HG02885 (cell line): ENCODE results near the gene TMEM234.

Experiments used
- ATAC-seq: cut with Tn5 transposase; IDR thresholded peaks from one replicate; pipeline ENCODE4 v1.9.1; 2021; ENCODE audit warnings: mild to moderate bottlenecking; ENCODE audit not compliant: unreplicated experiment, poor library complexity

TMEM234 gene

DNA sequence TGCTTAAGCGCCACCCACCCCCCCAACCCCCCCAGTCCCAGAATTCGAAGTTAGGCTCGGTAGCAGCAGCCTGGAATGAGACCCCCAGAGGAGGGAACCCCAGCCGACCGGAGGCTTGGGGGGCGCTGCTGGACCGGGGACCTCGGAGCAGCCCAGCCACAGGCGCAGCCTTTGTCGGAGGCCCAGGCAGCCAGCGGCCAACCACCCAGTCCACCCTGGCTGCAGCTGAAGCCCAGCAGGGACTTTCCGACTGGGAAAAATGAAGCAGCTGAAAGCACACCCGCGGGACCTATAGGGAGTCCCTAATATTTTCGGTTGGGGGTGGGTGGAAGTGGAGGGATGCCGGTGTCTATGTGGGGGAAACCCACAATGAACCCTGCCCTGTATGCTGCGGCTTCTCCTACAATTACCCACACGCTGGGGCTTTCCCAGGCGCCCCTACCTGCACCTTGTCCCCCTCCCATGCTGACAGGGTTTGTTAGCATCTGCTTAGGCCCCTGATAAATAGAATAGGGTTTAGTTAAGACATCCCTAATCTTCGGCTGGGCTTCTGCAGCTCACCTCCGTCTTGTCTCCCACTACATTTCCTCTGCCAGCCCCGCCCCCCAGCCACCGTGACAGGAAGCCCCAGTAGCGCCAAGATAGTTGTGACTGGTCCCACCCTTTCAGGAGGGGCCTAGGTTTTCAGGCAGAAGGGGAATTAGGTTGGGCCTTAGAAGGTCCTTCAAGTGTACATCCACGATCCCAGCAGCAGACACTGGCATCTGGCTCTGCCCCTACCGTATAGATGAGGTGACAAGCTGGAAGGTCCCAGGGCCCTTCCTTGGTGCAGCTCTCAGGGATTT lies 20.9 kb downstream of the TMEM234 start:
- ATAC-seq = no peak

DNA sequence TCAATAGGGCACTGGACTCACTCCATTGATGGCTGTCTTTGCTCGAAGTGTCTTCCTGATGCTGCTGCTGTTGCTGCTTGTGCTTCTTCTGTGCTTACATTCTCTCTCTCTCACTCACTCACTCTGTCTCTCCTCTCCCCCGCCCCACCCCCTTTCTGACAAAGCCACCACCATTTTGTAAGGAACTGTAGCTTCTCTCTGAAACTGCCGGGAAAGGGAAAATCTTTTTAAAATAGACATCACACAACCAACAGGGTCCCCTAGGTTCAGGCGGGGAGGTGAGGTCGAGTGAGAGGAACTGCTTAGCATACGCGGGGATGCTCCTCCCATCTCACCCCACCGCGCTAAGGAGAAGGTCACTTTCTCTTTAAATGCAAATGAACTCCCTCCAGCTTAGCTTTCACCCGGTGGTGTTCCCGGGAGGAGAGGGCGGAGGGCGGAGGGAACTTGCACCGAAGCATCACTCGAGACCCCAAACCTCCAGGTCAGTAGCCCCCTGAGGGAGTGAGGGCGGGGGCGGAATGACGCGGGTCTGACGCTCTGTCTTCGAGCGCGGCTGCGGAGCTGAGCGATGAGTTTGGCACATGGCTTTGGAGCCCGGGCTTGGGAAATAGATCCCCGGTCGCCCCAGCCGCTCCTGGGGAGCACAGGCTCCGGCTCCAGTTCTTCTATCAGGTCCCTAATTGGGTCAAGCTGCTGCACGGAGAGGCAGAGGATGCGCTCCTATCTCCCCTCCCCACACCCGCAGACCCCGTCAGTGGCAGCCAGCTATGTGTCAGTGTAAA lies 21.7 kb downstream of the TMEM234 start, which contains the start of gene CCDC28B:
Gene CCDC28B (plus strand): TSS at position 370 of the 785 bp plus-strand sequence. CDS start 1,341 bp downstream, outside the sequence.
- ATAC-seq = no peak

DNA sequence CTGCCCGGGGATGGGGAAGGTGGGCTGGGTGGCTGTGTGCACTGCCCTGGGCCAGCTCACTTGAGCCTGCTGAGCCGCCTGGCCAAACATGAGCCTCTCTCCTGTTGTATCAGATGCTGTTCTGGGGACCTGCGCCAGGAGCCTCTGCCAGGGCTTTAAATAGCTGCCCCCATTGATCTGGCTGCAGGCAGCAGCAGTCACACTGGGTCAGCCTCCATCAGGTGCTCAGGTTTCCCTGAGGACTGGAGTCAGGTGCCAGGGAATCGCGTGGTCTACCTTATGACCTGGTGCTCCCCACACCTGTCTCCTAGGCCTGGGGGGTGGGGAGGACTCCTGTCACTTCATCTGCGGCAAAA lies 22.5 kb downstream of the TMEM234 start:
- no peak for ATAC-seq

DNA sequence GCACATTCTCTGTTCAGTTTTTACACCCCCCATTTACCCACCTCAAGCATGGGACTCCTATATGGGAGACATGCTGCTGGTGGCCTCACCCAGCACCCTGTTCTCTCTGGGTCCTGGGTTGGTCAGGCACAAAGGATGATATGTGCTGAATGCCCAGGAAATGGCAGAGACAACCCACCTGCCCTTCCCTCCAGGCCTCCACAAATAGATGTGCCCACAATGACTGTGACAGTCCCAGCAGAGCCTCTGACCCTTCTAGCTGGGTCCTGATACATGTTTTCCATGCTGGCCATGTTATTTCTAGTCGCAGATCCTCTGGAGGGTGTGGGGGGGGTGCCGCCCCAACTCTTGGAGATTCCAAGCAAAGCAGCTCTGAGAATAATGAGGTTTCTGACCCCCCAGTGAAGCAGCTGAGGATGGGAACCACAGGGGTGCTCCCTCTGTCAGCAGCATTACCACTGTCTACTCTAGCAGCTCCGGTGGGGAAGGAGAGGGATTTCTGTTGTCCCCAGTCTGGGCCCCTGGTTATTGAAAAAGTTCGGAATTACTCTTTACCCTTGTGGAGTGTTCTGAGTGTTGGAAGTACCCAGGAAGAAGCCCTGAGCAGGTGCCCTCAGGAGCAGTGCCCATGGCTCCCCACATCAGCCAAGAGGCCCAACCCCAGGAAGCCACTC lies 23.0 kb downstream of the TMEM234 start:
- no peak for ATAC-seq

DNA sequence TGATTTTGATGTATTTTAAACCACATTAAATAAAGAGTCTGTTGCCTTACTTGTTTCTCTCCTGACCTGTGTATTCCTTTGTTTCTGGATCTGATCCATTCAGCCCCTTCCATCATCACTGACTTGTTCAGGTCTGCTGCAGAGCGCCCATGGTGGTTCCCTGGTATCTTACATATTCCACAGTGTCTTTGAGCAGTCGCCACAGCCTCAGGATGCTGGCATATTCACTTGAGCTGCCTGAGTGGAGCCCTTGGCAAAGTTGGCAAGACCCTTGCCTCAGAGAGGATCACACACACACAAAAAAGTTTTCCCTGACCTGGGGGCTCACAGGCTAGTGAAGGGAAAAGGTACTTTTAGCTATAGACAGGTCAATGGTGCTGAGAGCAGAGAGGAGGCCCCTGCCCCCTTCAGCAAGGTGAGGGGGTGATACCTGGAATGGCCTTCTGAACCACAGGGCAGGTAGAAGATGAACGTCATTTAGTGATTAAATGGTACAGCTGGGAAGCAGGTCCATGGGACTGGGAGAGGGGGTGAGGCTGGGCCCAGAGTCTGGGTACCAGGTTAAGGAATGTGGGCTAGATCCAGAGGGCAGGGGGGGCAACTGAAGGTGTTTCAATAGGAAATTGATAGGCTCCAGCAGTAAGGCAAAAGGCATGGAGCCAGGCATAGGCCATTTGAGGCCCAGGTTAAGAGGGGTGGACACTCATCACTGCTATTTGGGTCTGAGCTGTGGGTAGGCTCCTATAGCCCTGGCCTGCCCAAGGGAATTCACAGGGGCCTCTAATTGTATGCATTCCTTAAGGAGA lies 23.7 kb downstream of the TMEM234 start:
- no peak for ATAC-seq

DNA sequence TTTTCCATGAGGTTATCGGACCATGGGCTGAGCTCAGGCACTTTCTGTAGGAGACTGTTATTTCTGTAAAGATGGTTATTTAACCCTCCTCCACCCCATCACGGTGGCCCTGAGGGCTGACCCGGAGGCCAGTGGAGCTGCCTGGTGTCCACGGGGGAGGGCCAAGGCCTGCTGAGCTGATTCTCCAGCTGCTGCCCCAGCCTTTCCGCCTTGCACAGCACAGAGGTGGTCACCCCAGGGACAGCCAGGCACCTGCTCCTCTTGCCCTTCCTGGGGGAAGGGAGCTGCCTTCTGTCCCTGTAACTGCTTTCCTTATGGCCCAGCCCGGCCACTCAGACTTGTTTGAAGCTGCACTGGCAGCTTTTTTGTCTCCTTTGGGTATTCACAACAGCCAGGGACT lies 24.3 kb downstream of the TMEM234 start:
- ATAC-seq = no peak

DNA sequence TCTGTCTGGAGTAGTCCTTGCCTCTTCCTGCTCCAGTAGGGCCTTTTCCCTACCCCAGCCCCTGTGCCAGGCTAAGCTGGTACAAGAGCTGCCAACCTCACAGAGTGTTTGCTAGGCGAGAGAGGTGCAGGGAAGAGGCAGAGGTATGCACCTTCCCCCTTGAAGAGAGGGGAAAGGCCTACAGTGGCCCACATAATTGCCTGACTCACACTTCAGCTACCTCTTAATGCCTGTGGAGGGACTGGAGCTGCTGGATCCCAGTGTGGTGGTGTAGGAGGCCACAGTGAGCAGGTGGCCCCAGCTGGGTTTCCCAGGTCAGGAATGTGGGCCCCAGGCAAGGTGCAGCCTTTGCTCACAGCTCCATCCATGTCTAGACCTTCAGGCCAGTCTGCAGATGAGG lies 25.1 kb downstream of the TMEM234 start:
- no peak for ATAC-seq

DNA sequence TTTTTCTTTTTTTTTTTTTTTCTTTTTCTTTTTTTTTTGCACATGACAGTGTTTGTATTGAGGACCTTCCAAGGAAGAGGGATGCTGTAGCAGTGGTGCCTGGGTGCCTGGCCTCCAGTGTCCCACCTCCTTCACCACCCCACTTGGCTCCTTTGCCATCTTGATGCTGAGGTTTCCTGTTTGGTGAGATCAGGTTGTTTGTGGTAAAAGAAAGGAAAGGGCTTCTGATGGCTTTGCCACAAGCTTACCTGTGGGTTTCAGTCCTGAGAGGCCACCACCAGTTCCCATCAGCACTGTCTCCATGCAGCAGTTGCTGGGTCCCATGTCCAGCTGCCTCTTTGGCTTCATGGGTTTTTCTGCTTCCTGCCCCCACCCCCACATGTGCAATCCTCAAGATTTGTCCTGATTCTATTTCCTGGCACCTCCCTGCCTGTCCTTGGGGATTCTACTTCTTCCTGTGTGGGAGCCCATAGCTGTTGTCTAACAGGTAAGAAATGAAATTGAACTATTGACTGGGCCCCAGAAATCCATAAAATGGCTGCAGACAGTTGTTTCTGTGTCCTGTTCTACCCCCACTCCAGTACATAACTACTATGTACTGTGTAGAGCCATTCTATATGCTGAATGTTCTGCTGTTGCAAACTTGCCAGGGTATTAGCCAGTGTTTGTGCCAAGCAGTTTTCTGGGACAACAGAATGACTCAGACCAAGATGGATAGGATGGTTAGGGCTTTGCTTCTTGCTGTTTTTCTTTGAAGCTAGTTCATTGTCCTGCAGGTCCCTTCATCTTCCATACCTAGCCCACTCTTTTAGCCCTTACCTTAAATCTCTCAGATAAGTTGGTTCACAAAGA lies 26.0 kb downstream of the TMEM234 start:
- no peak for ATAC-seq

DNA sequence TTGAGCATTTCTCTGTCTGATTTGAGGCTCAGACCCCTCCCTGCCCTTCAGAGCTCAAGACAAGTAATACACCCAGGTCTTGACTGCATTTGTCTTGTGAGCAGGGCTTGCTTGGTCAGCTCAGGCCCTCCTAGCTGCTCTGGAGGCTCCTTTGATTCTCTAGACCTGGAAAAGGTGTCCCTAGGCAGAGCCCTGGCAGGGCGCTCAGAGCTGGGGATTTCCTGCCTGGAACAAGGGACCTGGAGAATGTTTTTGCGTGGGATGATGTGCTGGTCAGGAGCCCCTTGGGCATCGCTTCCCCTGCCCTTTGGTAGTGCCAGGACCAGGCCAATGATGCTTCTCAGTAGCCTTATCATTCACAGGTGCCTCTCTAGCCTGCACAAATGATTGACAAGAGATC lies 26.6 kb downstream of the TMEM234 start:
- ATAC-seq = no peak

DNA sequence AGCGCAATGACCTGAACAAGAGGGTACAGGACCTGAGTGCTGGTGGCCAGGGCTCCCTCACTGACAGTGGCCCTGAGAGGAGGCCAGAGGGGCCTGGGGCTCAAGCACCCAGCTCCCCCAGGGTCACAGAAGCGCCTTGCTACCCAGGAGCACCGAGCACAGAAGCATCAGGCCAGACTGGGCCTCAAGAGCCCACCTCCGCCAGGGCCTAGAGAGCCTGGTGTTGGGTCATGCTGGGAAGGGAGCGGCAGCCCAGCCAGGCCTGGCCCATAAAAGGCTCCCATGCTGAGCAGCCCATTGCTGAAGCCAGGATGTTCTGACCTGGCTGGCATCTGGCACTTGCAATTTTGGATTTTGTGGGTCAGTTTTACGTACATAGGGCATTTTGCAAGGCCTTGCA lies 27.2 kb downstream of the TMEM234 start:
- no peak for ATAC-seq

DNA sequence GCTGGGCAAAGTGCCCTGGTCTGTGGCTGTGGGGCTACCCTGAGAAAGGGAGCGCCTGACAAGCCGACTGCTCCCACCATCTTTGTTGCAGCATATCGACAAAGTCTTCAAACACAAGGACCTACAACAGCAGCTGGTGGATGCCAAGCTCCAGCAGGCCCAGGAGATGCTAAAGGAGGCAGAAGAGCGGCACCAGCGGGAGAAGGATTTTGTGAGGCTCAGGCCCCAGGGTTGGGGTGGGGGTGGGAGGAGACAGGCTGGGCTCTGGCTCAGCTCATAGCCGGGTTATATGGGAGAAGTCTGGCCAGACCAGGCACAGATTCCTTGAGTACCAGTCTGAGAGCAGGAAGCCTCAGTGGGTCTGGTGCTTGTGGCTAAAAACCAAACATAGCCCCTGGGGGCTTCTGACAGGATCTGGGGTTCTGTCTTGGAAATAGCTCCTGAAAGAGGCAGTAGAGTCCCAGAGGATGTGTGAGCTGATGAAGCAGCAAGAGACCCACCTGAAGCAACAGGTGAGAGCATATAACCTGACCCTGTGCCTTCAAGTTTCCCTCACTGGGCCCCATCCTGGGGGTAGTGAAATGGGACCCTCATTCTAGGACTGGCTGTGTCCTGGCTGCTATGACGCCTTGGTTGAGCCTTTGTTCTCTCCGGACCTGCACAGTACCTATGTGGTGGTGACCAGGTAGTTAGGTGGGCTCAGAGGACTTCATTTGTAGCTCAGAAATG lies 29.8 kb downstream of the TMEM234 start:
- ATAC-seq = no peak

DNA sequence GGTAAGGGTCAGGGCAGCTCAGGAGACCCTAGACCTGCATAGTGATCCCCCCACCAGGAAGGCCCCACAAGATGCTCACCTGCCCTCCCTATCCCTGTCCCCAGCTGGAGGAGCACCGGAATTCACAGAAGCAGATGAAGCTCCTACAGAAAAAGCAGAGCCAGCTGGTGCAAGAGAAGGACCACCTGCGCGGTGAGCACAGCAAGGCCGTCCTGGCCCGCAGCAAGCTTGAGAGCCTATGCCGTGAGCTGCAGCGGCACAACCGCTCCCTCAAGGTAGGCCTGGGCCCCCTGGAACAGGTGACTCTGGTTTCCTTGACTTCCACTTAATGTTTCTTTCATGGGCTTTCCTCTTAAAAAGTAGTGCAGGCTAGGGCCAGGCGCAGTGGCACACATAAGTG lies 34.3 kb downstream of the TMEM234 start:
- no peak for ATAC-seq

DNA sequence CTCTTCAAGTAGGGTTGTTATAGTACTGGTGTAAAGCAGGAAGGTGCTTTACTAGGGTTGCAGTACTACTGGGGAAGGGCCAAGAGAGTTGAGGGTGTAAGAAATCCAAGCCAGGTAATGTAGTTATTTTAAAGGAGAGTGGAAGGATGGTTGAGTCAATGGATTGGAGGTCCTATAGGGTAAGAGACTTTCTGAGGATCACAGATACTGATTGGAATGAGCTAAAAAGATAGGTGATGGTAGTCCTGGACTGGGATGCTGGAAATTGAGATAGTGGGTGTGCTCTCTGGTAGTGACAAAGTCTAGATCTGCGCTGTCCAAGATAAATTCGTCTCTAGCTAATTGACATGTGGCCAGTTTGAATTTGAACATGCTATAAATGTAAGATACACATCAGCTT lies 35.7 kb downstream of the TMEM234 start:
- no peak for ATAC-seq

DNA sequence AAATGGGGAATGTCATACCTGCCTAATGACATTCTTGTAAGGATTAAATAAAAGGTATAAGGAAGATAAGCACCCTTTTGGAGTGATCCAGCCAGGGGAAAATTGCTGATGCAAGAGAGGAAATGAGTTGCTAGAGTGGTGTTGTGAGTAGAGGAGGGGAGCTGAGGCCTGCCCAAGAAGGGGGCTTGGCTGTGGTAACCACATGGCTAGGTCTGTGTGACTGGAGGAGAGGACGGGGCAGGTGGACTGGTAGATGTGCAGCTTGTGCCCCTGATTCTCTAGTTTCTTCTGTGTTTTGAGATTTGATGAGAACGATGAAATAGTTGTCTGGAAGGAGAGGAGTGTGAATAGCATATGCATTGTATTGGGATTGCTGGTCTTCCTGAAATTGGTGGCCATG lies 36.1 kb downstream of the TMEM234 start:
- no peak for ATAC-seq

DNA sequence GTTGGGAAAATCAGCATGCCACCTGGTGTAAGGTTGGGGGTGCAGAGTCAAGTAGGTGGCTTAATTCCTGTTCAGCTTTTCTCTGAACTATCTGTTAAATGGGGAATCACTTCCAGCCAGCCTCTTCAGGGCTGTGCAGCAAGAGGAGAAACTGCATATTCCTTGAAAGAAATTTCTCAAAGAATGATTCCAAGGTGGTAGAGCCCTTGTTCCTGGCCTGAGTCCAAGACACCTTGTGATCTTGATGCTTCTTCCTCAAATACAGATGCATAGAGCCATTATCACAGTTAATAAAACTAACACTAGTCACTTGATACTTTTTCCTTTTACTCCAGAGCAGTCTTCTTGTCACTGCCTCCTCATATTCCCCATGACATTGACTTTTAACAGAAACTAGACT lies 37.5 kb downstream of the TMEM234 start:
- no peak for ATAC-seq

DNA sequence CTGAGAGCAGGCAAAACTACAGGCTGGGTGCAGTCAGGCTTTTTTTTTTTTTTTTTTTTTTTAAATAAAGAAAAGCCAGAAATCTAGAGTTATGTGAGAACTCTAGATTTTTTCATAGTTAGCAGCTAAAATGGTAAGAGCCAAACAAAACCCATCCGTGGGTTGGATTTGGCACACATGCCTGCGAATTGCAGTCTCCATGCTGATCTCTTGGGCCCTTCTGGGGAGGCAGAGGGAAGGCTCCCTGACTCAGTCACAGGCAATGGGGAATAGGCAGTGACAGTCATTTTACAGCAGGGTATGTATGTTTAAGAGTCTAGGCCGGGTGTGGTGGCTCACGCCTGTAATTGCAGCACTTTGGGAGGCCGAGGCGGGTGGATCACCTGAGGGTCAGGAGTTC lies 40.1 kb downstream of the TMEM234 start:
- no peak for ATAC-seq

DNA sequence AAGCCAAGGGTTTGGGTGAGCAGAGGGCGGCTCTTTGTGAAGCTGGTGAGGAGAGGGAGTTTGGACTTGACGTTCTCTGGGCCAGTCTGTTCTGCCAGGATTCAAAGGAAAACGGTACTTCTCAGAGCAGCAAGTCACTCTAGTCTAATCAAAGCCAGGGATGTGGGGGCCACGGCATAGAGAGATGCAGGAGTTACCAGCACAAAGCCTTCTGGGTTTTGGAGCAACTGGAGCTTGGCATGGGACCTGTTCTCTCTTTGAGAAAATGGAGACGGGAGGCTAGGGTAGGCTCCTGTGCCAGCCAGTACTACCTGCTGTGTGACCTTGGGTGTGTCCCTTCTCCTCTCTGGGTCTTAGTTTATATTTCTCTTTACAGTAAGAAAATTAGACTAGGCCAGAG lies 40.6 kb downstream of the TMEM234 start:
- ATAC-seq = no peak

DNA sequence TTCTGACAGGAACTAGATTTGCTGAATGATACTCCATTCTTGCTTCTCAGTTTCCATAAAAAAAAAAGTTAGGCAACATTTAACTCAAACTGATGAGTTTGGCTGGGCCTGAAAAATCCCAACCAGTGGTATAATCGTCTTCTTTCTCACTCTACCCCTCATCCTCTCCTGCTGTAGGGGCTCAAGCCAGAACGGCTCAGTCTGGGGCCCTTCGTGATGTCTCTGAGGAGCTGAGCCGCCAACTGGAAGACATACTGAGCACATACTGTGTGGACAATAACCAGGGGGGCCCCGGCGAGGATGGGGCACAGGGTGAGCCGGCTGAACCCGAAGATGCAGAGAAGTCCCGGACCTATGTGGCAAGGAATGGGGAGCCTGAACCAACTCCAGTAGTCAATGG lies 41.1 kb downstream of the TMEM234 start:
- ATAC-seq = no peak
